K562 (cell line): ENCODE measurements around the gene AKR1D1. TPM values are rescaled to one million over a fixed set of nuclear protein-coding genes. Genes with fewer than 3 reads are reported as not detected.

Experiments
- DDX20 ChIP-seq: fragments of 450-650 bp; IDR thresholded peaks from 2 replicates; pipeline ENCODE4 v1.6.1; 2016; ENCODE audit warnings: missing genetic modification characterization, low read depth, mild to moderate bottlenecking, missing compliant biosample characterization, moderate library complexity
- MYNN ChIP-seq, 2 experiments: sonication (generic); formaldehyde crosslinking in 1 of 2; IDR thresholded peaks; 2 replicates each; pipeline versions ENCODE4 v1.5.0 to v1.6.1; 2016 to 2020; ENCODE audit warnings: antibody characterized with exemption in 1 of 2, missing genetic modification reagents in 1 of 2
- SIN3A ChIP-seq, 2 experiments: fragments of 150-350 bp in 1 of 2; IDR thresholded peaks; 2 replicates each; pipeline ENCODE4 v1.6.1; 2011 to 2016; ENCODE audit warnings: borderline replicate concordance in 2 of 2, low read depth in 2 of 2, low read length in 2 of 2, mild to moderate bottlenecking in 2 of 2, moderate library complexity in 2 of 2; ENCODE audit not compliant: control insufficient read depth in 1 of 2
- TEAD4 ChIP-seq, 2 experiments: sonication (generic) in 1 of 2; formaldehyde crosslinking in 1 of 2; IDR thresholded peaks; 2 replicates each; pipeline versions ENCODE4 v1.6.1 to v1.8.0; 2012 to 2022; ENCODE audit warnings: borderline replicate concordance in 1 of 2, inconsistent platforms in 1 of 2, low read length in 1 of 2, mild to moderate bottlenecking in 1 of 2, missing genetic modification reagents in 1 of 2
- ZNF217 ChIP-seq: sonication (generic); formaldehyde crosslinking; IDR thresholded peaks from 2 replicates; pipeline ENCODE4 v1.8.0; 2022; ENCODE audit warnings: mild to moderate bottlenecking, missing genetic modification reagents
- ZNF551 ChIP-seq: fragments of 250-450 bp; sonication (Bioruptor Pico); IDR thresholded peaks from 2 replicates; pipeline ENCODE4 v1.5.0; 2021; ENCODE audit warnings: mild to moderate bottlenecking, moderate library complexity
- polyA plus RNA-seq, 8 experiments: library from polyadenylated mRNA; depleted of rRNA in 4 of 8; stranded (reverse) in 5 of 8; unstranded in 3 of 8; fragments of >200 nt; fragmentation: Nextera tagmentation in 2 of 8; fragmentation: Illumina TruSeq in 1 of 8; extraction: Ambion mirVana in 2 of 8; extraction: Trizol in 1 of 8; gene quantifications; 2 replicates each; pipeline versions ENCODE4 v1.2.1 to v1.2.3, GENCODE V29; 2011 to 2014; ENCODE audit warnings: inconsistent platforms in 1 of 8, missing spikeins in 1 of 8
- total RNA-seq, 7 experiments: library from RNA; depleted of rRNA in 6 of 7; stranded (reverse); fragments of >200 nt in 6 of 7; fragmentation: Illumina TruSeq in 2 of 7; extraction: Trizol in 2 of 7; gene quantifications; 2 replicates each; pipeline versions ENCODE4 v1.2.1 to v1.2.3, GENCODE V29; 2011 to 2021; ENCODE audit warnings: low replicate concordance in 1 of 7
- TF ChIP-seq, protein P1 (sequence below): fragments of 450-650 bp; formaldehyde crosslinking; IDR thresholded peaks from 2 replicates; pipeline ENCODE4 v1.4.0; 2020; ENCODE audit warnings: mild to moderate bottlenecking, moderate library complexity
- TF ChIP-seq, protein P2 (sequence below), 3 experiments: IDR thresholded peaks in 2 of 3; conservative IDR thresholded peaks in 1 of 3; 2 replicates each; pipeline ENCODE4 v1.5.1; 2011 to 2012; ENCODE audit warnings: low read length in 3 of 3, mild to moderate bottlenecking in 3 of 3, control low read depth in 2 of 3, improper control_type of control experiment in 1 of 3, inconsistent platforms in 1 of 3, low read depth in 1 of 3, mixed read lengths in 1 of 3, moderate library complexity in 1 of 3; ENCODE audit not compliant: insufficient read depth in 2 of 3

The AKR1D1 gene
- total and polyA plus RNA-seq, 9 of the 15 experiments (the other 6 are each of a cell fraction or from before 2014, with no cell fraction given) = not detected

DNA sequence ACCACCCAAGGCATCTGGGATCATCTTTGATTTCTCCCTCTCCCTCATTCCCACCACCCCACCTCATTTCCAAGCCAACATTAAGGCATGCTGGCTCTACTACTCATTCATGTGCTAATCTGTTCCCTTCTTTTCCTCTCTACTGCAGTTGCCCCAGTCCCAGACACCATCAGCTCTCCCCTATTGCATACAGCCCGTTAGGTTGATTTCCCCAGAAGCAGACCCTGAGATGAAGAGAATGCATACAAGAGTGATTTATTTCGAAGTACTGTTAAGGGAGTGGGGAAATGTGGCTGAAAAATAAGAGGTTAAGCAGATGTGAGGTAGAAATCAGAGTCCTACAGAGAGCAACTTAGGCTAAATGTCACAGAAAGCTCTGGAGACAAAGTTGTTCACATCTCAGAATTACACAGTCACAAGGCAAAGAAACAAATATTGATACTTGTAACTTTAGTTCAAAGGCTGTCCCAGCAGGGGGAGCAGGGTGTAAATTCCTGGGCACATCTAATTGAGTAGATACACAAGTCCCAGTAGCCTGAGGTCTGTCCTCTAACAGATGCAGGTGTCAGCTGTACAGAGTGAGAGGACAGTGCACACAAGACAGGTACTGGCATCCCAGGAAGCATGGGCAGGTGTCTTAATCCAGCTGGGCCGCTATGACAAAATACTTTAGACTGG, 20.9 kb downstream of the AKR1D1 start (continued):
- TF ChIP-seq ZNF217 (CRISPR knock-in tag) (no peak), MYNN (IDR thresholded peaks at IDR 0.05) (no peak), MYNN (CRISPR knock-in tag; IDR thresholded peaks at IDR 0.05) (no peak), DDX20 (tag) (no peak), ZNF551 (CRISPR knock-in tag) (no peak), TEAD4 (IDR thresholded peaks at IDR 0.05; ENCODE audit: low read length) (peak; percentile 48; the same call in 1 of the 2 replicates), TEAD4 (CRISPR knock-in tag; IDR thresholded peaks at IDR 0.05; ENCODE audit: borderline replicate concordance) (no peak), SIN3A (IDR thresholded peaks at IDR 0.05; ENCODE audit: borderline replicate concordance in 2 of 2, control insufficient read depth in 1 of 2, low read depth in 2 of 2, low read length in 2 of 2) (no peak)
- TF ChIP-seq, protein P1, sequence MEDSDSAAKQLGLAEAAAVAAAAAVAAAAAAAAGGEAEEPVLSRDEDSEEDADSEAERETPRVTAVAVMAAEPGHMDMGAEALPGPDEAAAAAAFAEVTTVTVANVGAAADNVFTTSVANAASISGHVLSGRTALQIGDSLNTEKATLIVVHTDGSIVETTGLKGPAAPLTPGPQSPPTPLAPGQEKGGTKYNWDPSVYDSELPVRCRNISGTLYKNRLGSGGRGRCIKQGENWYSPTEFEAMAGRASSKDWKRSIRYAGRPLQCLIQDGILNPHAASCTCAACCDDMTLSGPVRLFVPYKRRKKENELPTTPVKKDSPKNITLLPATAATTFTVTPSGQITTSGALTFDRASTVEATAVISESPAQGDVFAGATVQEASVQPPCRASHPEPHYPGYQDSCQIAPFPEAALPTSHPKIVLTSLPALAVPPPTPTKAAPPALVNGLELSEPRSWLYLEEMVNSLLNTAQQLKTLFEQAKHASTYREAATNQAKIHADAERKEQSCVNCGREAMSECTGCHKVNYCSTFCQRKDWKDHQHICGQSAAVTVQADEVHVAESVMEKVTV (CRISPR knock-in tag) = peak; percentile 26; the same call in 1 of the 2 replicates
- TF ChIP-seq, protein P2, sequence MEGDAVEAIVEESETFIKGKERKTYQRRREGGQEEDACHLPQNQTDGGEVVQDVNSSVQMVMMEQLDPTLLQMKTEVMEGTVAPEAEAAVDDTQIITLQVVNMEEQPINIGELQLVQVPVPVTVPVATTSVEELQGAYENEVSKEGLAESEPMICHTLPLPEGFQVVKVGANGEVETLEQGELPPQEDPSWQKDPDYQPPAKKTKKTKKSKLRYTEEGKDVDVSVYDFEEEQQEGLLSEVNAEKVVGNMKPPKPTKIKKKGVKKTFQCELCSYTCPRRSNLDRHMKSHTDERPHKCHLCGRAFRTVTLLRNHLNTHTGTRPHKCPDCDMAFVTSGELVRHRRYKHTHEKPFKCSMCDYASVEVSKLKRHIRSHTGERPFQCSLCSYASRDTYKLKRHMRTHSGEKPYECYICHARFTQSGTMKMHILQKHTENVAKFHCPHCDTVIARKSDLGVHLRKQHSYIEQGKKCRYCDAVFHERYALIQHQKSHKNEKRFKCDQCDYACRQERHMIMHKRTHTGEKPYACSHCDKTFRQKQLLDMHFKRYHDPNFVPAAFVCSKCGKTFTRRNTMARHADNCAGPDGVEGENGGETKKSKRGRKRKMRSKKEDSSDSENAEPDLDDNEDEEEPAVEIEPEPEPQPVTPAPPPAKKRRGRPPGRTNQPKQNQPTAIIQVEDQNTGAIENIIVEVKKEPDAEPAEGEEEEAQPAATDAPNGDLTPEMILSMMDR (IDR thresholded peaks at IDR 0.05 in 2 of 3, conservative IDR thresholded peaks at IDR 0.05 in 1 of 3; ENCODE audit: insufficient read depth in 2 of 3, low read depth in 1 of 3, low read length in 3 of 3) = peak; percentile 50 to 60 (median 57)
